SK-N-SH (cell line): ENCODE results near the gene FYN.

Experiments
- EP300 ChIP-seq, 2 experiments: IDR thresholded peaks; 2 replicates each; pipeline versions ENCODE4 v1.4.0 to v1.6.1; 2012; ENCODE audit warnings: borderline replicate concordance in 1 of 2, low read depth in 1 of 2, low read length in 1 of 2
- EZH2phosphoT487 ChIP-seq: fragments of 200-600 bp; sonication (generic); IDR thresholded peaks from 2 replicates; pipeline ENCODE4 v1.6.1; 2017; ENCODE audit warnings: low read depth, mixed run types, mild to moderate bottlenecking, antibody characterized with exemption, moderate library complexity, borderline replicate concordance
- FOSL2 ChIP-seq: IDR thresholded peaks from 2 replicates; pipeline ENCODE4 v1.4.0; 2012; ENCODE audit warnings: low read depth, mild to moderate bottlenecking, moderate library complexity, borderline replicate concordance
- MAX ChIP-seq: IDR thresholded peaks from 2 replicates; pipeline ENCODE4 v1.4.0; 2012; ENCODE audit warnings: low read depth
- POLR2AphosphoS5 ChIP-seq: IDR thresholded peaks from 2 replicates; pipeline ENCODE4 v1.6.1; 2012; ENCODE audit warnings: low read depth, low read length
- SIN3A ChIP-seq: IDR thresholded peaks from 2 replicates; pipeline ENCODE4 v1.6.1; 2012; ENCODE audit warnings: low read depth, mild to moderate bottlenecking, low read length, moderate library complexity, borderline replicate concordance
- YY1 ChIP-seq: IDR thresholded peaks from 2 replicates; pipeline ENCODE4 v1.4.0; 2012; ENCODE audit warnings: low read depth, mild to moderate bottlenecking
- TF ChIP-seq, protein P1 (sequence below): fragments of 200-600 bp; sonication (generic); IDR thresholded peaks from 2 replicates; pipeline ENCODE4 v1.6.1; 2017; ENCODE audit warnings: antibody characterized with exemption, mild to moderate bottlenecking, moderate library complexity
- TF ChIP-seq, protein P2 (sequence below): IDR thresholded peaks from 2 replicates; pipeline ENCODE4 v1.4.0; 2012; ENCODE audit warnings: low read depth, borderline replicate concordance
- TF ChIP-seq, protein P3 (sequence below): IDR thresholded peaks from 2 replicates; pipeline ENCODE4 v1.6.1; 2012; ENCODE audit warnings: mild to moderate bottlenecking, low read depth, low read length, moderate library complexity

DNA sequence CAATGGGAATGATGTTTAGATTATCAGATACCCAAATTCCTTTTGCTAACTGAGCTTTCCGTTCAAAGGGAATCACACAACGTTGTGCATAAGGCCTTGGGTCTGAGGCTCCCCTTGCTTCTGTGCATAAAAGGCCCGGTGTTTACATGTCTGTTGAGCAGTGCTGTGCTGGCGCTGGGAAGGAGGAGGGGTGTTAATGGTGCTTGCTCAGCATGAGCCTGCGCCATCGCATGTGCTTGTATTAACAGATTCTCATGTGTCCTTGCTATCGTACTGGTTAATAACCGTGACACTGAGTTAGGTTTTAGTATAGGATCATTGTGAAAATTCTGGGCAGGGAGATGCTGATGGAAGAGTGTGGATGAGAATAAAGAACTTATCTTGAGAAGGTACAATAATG, 205.3 kb downstream of the FYN start:
- TF ChIP-seq YY1 (no peak), EP300 (IDR thresholded peaks at IDR 0.05; ENCODE audit: borderline replicate concordance in 1 of 2, low read depth in 1 of 2, low read length in 1 of 2) (no peak), SIN3A (no peak), EZH2phosphoT487 (no peak), POLR2AphosphoS5 (no peak), MAX (no peak), FOSL2 (no peak)
- TF ChIP-seq, protein P1, sequence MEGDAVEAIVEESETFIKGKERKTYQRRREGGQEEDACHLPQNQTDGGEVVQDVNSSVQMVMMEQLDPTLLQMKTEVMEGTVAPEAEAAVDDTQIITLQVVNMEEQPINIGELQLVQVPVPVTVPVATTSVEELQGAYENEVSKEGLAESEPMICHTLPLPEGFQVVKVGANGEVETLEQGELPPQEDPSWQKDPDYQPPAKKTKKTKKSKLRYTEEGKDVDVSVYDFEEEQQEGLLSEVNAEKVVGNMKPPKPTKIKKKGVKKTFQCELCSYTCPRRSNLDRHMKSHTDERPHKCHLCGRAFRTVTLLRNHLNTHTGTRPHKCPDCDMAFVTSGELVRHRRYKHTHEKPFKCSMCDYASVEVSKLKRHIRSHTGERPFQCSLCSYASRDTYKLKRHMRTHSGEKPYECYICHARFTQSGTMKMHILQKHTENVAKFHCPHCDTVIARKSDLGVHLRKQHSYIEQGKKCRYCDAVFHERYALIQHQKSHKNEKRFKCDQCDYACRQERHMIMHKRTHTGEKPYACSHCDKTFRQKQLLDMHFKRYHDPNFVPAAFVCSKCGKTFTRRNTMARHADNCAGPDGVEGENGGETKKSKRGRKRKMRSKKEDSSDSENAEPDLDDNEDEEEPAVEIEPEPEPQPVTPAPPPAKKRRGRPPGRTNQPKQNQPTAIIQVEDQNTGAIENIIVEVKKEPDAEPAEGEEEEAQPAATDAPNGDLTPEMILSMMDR: no peak
- TF ChIP-seq, protein P2, sequence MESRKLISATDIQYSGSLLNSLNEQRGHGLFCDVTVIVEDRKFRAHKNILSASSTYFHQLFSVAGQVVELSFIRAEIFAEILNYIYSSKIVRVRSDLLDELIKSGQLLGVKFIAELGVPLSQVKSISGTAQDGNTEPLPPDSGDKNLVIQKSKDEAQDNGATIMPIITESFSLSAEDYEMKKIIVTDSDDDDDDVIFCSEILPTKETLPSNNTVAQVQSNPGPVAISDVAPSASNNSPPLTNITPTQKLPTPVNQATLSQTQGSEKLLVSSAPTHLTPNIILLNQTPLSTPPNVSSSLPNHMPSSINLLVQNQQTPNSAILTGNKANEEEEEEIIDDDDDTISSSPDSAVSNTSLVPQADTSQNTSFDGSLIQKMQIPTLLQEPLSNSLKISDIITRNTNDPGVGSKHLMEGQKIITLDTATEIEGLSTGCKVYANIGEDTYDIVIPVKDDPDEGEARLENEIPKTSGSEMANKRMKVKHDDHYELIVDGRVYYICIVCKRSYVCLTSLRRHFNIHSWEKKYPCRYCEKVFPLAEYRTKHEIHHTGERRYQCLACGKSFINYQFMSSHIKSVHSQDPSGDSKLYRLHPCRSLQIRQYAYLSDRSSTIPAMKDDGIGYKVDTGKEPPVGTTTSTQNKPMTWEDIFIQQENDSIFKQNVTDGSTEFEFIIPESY: no peak
- TF ChIP-seq, protein P3, sequence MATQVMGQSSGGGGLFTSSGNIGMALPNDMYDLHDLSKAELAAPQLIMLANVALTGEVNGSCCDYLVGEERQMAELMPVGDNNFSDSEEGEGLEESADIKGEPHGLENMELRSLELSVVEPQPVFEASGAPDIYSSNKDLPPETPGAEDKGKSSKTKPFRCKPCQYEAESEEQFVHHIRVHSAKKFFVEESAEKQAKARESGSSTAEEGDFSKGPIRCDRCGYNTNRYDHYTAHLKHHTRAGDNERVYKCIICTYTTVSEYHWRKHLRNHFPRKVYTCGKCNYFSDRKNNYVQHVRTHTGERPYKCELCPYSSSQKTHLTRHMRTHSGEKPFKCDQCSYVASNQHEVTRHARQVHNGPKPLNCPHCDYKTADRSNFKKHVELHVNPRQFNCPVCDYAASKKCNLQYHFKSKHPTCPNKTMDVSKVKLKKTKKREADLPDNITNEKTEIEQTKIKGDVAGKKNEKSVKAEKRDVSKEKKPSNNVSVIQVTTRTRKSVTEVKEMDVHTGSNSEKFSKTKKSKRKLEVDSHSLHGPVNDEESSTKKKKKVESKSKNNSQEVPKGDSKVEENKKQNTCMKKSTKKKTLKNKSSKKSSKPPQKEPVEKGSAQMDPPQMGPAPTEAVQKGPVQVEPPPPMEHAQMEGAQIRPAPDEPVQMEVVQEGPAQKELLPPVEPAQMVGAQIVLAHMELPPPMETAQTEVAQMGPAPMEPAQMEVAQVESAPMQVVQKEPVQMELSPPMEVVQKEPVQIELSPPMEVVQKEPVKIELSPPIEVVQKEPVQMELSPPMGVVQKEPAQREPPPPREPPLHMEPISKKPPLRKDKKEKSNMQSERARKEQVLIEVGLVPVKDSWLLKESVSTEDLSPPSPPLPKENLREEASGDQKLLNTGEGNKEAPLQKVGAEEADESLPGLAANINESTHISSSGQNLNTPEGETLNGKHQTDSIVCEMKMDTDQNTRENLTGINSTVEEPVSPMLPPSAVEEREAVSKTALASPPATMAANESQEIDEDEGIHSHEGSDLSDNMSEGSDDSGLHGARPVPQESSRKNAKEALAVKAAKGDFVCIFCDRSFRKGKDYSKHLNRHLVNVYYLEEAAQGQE: no peak
